Upper lobe of right lung (tissue), 1 donor: ENCODE results near the gene TMEM232. TPM values are rescaled to one million over a fixed set of nuclear protein-coding genes. Genes with fewer than 3 reads are reported as not detected.

Experiments used
- ATAC-seq: fragments of 200-7000 bp; cut with Tn5 transposase; one replicate; pipeline ENCODE4 v1.9.1; 2020; ENCODE audit warnings: mild to moderate bottlenecking, moderate library complexity
- DNase-seq: peaks from one replicate; pipeline ENCODE4 v3.0.0-alpha.2; 2020
- H3K27ac ChIP-seq: fragments of 200-600 bp; one replicate; pipeline ENCODE4 v1.8.0; 2022
- H3K27me3 ChIP-seq: fragments of 200-600 bp; one replicate; pipeline ENCODE4 v1.8.0; 2022; ENCODE audit warnings: mild to moderate bottlenecking
- H3K36me3 ChIP-seq: fragments of 200-600 bp; one replicate; pipeline ENCODE4 v1.8.0; 2022
- H3K4me1 ChIP-seq: fragments of 200-600 bp; one replicate; pipeline ENCODE4 v1.8.0; 2022
- H3K4me3 ChIP-seq: fragments of 200-600 bp; one replicate; pipeline ENCODE4 v1.8.0; 2022; ENCODE audit warnings: mild to moderate bottlenecking
- H3K9me3 ChIP-seq: fragments of 200-600 bp; one replicate; pipeline ENCODE4 v1.8.0; 2022
- intact Hi-C: fragments of 100-400 bp; cut with DNase I; formaldehyde crosslinking; loops from one replicate; pipeline ENCODE4 v1.11.0; 2022
- total RNA-seq: library from RNA; stranded (reverse); fragmentation: NEBNext Ultra II Directional; extraction: Animal tissue kit (Norgen Biotek cat#: 25700); gene quantifications from one replicate; pipeline ENCODE4 v1.2.1, GENCODE V29; 2021
- TF ChIP-seq, protein P1 (sequence below): fragments of 200-600 bp; IDR thresholded peaks from one replicate; pipeline ENCODE4 v1.8.0; 2022; ENCODE audit warnings: antibody characterized with exemption
- donor health status: DM: no; HTN: yes; CAD: no; lungs with severe emphysema.

The TMEM232 gene
- total RNA-seq, 1 donor from 2014 or later, result 3.6 TPM

GRCh38 chr5:110476164-110476563 is 250.3 kb downstream of the TMEM232 start:
- ATAC-seq, result no peak
- TF ChIP-seq, protein P1, sequence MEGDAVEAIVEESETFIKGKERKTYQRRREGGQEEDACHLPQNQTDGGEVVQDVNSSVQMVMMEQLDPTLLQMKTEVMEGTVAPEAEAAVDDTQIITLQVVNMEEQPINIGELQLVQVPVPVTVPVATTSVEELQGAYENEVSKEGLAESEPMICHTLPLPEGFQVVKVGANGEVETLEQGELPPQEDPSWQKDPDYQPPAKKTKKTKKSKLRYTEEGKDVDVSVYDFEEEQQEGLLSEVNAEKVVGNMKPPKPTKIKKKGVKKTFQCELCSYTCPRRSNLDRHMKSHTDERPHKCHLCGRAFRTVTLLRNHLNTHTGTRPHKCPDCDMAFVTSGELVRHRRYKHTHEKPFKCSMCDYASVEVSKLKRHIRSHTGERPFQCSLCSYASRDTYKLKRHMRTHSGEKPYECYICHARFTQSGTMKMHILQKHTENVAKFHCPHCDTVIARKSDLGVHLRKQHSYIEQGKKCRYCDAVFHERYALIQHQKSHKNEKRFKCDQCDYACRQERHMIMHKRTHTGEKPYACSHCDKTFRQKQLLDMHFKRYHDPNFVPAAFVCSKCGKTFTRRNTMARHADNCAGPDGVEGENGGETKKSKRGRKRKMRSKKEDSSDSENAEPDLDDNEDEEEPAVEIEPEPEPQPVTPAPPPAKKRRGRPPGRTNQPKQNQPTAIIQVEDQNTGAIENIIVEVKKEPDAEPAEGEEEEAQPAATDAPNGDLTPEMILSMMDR, result no peak
- no peaks in the 10 kb centered on the region for H3K36me3 ChIP-seq
- no peaks in the 10 kb centered on the region for H3K4me1 ChIP-seq
- no peaks in the 10 kb centered on the region for H3K27me3 ChIP-seq
- H3K4me3 ChIP-seq, result no peak overlapping the region
- no peak for DNase-seq
- intact Hi-C loops, result no loop called here
- no peaks in the 10 kb centered on the region for H3K9me3 ChIP-seq
- H3K27ac ChIP-seq, result no peak overlapping the region

GRCh38 chr5:110475529-110475928 is 250.9 kb downstream of the TMEM232 start:
- no peaks in the 10 kb centered on the region for H3K9me3 ChIP-seq
- no peak overlapping the region for H3K27ac ChIP-seq
- H3K36me3 ChIP-seq, result no peaks in the 10 kb centered on the region
- H3K27me3 ChIP-seq, result no peaks in the 10 kb centered on the region
- H3K4me1 ChIP-seq, result no peaks in the 10 kb centered on the region
- H3K4me3 ChIP-seq, result no peak overlapping the region
- intact Hi-C loops, result no loop called here
- TF ChIP-seq, protein P1, result no peak
- DNase-seq, result no peak
- no peak for ATAC-seq

GRCh38 chr5:110469486-110469885 is 257.0 kb downstream of the TMEM232 start:
- Histone ChIP-seq H3K9me3 (no peaks in the 10 kb centered on the region), H3K4me1 (no peaks in the 10 kb centered on the region), H3K4me3 (no peak overlapping the region), H3K27ac (no peak overlapping the region), H3K27me3 (no peaks in the 10 kb centered on the region), H3K36me3 (no peaks in the 10 kb centered on the region)
- TF ChIP-seq, protein P1, result no peak
- ATAC-seq, result no peak
- no peak for DNase-seq
- intact Hi-C loops, result no loop called here

- no peak for DNase-seq
- ATAC-seq, result no peak
- Histone ChIP-seq H3K4me1 (no peaks in the 10 kb centered on the region), H3K4me3 (no peak overlapping the region), H3K27ac (no peak overlapping the region), H3K9me3 (no peaks in the 10 kb centered on the region), H3K27me3 (no peaks in the 10 kb centered on the region), H3K36me3 (no peaks in the 10 kb centered on the region)
- intact Hi-C loops, result no loop called here
- TF ChIP-seq, protein P1, result no peak
Measured at GRCh38 chr5:110463106-110463505, 263.4 kb downstream of the TMEM232 start.

- ATAC-seq (no peak), DNase-seq (no peak)
- H3K4me1 ChIP-seq, result no peaks in the 10 kb centered on the region
- intact Hi-C loops, result no loop called here
- no peak overlapping the region for H3K4me3 ChIP-seq
- no peaks in the 10 kb centered on the region for H3K27me3 ChIP-seq
- no peaks in the 10 kb centered on the region for H3K9me3 ChIP-seq
- H3K36me3 ChIP-seq, result no peaks in the 10 kb centered on the region
- no peak overlapping the region for H3K27ac ChIP-seq
- TF ChIP-seq, protein P1, result no peak
Measured at GRCh38 chr5:110460837-110461236, 265.6 kb downstream of the TMEM232 start.

- H3K27me3 ChIP-seq, result no peaks in the 10 kb centered on the region
- intact Hi-C loops, result no loop called here
- TF ChIP-seq, protein P1, result no peak
- no peaks in the 10 kb centered on the region for H3K36me3 ChIP-seq
- H3K27ac ChIP-seq, result no peak overlapping the region
- ATAC-seq (no peak), DNase-seq (no peak)
- no peaks in the 10 kb centered on the region for H3K9me3 ChIP-seq
- no peak overlapping the region for H3K4me3 ChIP-seq
- no peaks in the 10 kb centered on the region for H3K4me1 ChIP-seq
Measured at GRCh38 chr5:110458313-110458712, 268.2 kb downstream of the TMEM232 start.
